Putamen (tissue), 1 donor: ENCODE data around the gene IL17RC.
"Not testable (repeated sequence)": the region's sequence is repeated elsewhere in the genome, so short reads cannot be mapped to it uniquely, and the experiment has no call there.

Source experiments
- DNase-seq: peaks from one replicate; pipeline ENCODE4 v3.0.0-alpha.2; 2016; ENCODE audit warnings: low spot score

Gene IL17RC, protein sequence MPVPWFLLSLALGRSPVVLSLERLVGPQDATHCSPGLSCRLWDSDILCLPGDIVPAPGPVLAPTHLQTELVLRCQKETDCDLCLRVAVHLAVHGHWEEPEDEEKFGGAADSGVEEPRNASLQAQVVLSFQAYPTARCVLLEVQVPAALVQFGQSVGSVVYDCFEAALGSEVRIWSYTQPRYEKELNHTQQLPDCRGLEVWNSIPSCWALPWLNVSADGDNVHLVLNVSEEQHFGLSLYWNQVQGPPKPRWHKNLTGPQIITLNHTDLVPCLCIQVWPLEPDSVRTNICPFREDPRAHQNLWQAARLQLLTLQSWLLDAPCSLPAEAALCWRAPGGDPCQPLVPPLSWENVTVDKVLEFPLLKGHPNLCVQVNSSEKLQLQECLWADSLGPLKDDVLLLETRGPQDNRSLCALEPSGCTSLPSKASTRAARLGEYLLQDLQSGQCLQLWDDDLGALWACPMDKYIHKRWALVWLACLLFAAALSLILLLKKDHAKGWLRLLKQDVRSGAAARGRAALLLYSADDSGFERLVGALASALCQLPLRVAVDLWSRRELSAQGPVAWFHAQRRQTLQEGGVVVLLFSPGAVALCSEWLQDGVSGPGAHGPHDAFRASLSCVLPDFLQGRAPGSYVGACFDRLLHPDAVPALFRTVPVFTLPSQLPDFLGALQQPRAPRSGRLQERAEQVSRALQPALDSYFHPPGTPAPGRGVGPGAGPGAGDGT

DNA sequence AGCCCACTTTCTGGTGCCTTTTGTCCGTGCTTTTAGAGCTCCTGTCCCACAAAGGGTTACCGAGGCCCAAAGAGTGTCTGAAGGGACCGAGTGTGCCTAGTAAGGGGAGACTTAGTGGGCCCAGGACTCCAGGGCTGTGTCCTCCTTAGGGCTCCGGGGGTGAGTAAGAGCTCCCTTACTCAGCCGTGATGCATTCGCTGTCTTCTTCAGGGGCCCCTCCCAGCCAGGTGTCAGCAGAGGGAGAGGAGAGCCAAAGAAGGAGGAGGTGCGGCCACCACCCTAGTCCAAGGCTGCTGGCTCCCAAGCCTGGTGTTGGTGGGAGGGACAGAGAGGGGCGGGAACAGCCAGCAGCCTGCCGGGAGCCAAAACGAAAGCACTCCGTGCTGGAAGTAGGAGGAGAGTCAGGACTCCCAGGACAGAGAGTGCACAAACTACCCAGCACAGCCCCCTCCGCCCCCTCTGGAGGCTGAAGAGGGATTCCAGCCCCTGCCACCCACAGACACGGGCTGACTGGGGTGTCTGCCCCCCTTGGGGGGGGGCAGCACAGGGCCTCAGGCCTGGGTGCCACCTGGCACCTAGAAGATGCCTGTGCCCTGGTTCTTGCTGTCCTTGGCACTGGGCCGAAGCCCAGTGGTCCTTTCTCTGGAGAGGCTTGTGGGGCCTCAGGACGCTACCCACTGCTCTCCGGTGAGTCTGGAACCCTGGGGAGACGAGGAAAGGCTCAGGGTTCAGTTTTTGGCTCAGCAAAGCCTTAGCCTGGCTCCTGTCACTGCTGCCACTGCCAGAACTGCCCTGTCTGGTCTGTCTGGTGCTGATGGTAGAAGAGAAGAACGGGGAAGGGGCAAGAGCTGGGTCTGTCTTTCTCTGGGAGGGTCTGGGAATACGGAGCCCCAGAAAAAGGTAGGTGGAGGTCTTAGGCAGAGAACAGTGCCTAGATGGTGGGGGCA, at the start of gene IL17RC:
TSS of gene IL17RC (plus strand) at position 365 of the 947 bp plus-strand sequence. CDS start at position 583, 218 bp downstream.
- peak; percentile 40 for DNase-seq

GRCh38 chr3:9867106-9867505, 49.8 kb upstream of the IL17RC start:
- no peak for DNase-seq

GRCh38 chr3:9869955-9870354, 46.9 kb upstream of the IL17RC start:
- no peak for DNase-seq

- DNase-seq, result no peak
Observed at GRCh38 chr3:9870978-9871377, 45.9 kb upstream of the IL17RC start.

- DNase-seq, result not testable (repeated sequence)
Observed at GRCh38 chr3:9872067-9872466, 44.8 kb upstream of the IL17RC start.

- DNase-seq, result no peak
Observed at GRCh38 chr3:9875448-9875847, 41.5 kb upstream of the IL17RC start.

GRCh38 chr3:9876255-9876654, 40.6 kb upstream of the IL17RC start:
- DNase-seq, result not testable (repeated sequence)

- DNase-seq, result no peak
Observed at GRCh38 chr3:9876991-9877390, 39.9 kb upstream of the IL17RC start.

- DNase-seq, result no peak
Observed at GRCh38 chr3:9878700-9879099, 38.2 kb upstream of the IL17RC start.

- no peak for DNase-seq
Observed at GRCh38 chr3:9879830-9880549, 36.9 kb upstream of the IL17RC start, which contains the start of gene CIDEC. Gene CIDEC (minus strand): TSS chr3:9880253. CDS start chr3:9878486, 1,767 bp downstream.

DNA sequence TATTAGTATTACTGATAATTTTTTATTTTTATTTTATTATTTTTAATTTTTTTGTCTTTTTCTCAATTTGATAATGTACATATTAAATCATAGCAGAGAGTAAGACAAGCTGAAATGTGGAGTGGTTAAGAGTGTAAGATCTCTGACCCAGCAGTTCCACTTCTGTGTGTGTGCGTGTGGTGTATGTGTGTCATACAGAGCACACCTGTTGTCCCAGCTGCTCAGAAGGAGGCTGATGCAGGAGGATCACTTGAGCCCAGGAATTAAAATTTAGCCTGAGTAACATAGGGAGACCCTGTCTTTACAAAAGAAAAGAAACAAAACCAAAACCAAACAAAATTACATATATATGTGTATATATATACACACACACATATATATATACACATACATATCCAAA, 35.5 kb upstream of the IL17RC start:
- no peak for DNase-seq

DNA sequence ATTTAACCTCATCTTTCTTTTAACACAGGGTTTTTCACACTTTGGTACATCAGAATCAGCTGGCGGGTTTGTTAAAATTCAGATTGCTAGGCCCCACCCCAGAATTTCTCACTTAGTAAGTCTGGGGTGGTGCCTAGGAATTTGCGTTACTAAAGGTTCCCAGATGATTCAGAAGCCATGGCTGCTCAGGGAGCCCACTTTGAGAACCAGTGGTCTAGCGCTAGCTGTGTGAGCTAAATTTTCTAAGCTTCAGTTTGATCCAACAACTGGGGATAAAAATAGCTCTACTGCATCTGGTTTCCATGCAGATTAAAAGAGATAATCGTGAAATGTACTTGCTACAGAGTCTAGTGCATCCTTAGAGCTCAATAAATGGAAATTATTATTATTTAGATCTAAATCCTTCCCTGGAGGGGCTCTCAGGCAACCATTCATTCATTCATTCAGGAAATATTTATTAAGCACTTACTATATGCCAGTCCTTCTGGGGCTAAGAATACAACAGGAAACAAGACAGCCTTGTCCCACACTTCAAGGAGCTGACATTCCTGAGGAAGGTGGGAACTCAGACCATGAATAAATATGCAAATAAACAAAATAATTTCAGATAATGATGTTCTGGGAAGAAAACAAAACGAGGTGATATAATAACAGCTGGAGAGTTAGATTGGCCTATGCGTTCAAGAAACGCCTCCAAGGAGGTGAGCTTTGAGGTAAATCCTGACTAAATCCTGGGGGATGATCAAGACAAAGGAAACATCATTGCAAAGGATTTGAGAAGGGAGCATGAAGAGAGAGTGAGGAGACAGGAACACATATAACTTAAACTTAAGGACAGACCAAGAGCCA, 33.0 kb upstream of the IL17RC start:
- DNase-seq, result no peak

DNA sequence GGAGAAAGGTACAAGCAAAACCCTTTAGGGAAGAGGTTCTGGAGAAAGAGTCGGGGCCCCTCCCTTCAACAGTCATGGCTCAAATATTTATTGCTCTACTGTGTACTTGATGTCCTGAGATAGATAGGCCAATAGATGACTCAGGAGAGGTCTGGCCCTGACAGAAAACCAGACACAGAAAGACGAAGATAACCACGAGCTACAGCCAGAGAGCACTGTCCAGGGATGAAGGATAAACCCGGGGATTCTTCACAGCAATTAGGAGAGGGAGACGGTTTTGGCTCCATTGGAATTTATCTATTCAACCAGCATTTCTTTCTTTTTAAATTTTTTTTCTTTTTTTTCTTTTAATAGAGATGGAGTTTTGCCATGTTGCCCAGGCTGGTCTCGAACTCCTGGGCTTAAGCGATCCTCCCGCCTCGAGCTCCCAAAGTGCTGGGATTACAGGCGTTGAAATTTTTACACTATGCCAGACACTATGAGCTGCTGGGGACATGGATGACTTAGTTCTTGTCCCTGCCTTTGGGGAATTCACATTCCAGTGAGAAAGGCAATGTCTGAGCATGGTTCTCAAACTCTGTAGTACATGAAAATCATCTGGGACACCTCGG, 32.2 kb upstream of the IL17RC start:
- DNase-seq, result no peak

GRCh38 chr3:9886328-9886727, 30.6 kb upstream of the IL17RC start:
- DNase-seq, result no peak

DNA sequence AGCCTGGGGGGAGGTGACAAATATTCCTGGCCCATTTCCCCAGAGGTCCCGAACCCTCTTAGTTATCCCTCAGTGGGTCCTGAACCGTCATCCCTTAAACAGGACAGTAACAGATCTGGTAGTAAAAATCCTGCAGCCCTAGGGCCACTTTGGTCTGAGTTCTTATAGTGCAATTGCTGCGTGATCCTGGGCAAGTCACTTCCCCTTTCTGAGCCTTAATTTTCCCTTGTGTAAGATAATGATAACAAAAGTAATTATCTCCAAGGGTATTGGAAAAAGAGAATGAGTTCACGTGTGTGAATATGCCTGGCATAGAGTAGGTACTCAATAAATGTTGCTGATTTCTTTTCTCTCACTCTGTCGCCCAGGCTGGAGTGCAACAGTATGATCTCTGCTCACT, 29.4 kb upstream of the IL17RC start:
- no peak for DNase-seq

DNA sequence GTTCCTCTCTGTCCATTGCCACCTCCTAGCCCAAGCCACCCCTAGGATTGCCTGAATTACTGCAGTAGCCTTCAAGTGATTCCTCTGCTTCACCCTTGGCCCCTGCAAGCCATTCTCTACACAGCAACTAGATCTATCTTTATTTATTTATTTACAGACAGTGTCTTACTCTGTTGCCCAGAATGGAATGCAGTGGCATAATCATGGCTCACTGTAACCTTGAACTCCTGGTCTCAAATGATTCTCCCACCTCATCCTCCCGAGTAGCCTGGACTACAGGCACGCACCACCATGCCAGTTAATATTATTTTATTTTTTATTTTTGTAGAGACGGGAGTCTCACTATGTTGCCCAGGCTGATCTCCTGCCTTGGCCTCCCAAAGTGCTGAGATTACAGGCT, 28.4 kb upstream of the IL17RC start:
- no peak for DNase-seq

GRCh38 chr3:9889405-9889804, 27.5 kb upstream of the IL17RC start:
- no peak for DNase-seq

- DNase-seq, result peak; percentile 88
Observed at GRCh38 chr3:9890249-9891071, 26.4 kb upstream of the IL17RC start, which contains the start of gene JAGN1. Gene JAGN1 (plus strand): TSS chr3:9890610. CDS start chr3:9890723, 113 bp downstream.

GRCh38 chr3:9891072-9891622, 25.8 kb upstream of the IL17RC start:
- DNase-seq, result no peak
